ENCODE data around the gene SGIP1.

The SGIP1 gene

DNA sequence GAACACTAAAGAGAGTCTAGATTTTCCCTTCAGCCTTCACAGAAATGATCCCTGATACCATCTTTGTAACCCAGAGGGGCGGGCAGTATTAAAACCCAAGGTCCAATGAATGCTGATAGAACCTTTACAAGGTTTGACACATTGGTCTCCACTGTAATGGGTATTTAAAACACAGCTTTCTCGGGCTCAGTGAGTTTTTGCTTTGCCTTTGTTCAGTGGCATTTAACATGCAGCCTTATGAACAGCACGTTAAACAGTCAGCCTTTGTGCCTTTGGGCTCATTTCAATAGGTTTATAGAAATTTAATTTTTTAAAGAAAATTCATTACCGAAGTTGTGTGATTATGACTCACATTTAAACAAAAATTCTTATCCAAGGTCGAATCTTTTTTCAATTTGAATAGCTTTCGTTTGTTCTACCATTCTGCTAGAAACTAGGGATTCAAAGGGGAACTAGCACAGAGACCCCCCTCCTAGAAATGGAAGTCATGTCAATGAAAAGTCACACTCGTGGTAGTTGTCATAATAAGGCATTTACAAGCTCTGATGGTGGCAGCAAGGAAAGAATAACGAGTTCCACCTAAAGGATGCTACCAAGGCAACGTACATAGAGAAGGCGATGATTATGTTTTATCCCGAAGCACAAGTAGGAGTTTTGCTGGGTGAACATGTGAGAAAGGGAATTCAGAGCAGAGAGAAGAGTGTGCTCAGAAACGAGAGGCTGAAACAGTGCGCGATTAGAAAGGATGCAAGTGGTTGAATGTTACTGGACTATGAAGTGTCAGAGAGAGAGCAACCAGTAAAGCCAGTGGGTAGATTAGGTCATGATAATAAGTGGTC is 66.2 kb downstream of the SGIP1 start:
- DNase-seq: peak in 1 of 56 donors; percentile 18

DNA sequence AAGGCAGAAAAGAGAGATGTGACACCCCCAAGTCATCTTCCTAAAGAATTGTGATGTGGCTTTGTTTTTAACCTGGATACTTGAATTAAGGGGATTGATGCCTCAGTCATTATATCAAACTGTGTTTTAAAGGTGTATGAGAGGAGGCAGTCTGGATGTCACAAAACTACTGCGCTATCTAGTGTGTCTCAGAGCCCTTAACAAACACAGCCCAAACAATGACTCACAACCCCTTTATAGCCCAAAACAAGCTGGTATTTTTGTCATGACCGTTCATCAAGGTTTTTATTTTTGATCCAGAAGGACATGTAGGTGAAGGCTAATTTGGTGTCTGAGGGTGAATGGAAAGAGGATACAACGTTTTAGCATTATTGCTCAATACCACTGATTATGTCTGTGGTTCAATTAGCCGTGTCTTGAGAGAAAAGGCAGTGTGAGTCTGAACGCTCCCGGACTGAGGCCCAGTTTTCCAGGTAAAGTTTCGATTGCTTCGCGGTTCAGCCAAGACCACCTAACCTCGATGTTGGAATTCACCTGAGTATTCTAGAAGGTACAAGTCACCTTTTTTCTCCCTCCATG is 71.6 kb downstream of the SGIP1 start:
- no peak for DNase-seq

- DNase-seq: no peak
Measured at GRCh38 chr1:66606362-66607065, 72.6 kb downstream of the SGIP1 start.

DNA sequence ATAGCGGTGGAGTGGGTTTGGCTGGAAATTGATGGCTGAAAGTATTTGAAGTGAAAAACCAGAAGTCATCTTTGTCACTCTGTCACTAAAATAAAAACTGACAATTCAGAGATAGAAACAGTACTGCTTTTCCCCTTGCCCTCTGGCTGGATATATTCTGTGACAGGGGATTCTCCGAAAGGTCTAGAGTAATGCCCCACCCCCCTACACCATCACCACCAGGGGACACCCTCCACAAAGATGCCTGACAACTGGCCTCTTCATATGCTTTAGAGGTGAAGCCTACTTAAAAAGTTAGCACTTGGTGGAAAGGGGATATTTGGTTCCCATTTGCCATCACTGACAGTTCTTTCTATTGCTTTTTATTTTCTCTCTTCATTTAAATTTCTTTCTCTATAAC is 73.5 kb downstream of the SGIP1 start:
- DNase-seq: no peak

GRCh38 chr1:66613187-66613586 is 79.2 kb downstream of the SGIP1 start:
- DNase-seq: no peak

DNA sequence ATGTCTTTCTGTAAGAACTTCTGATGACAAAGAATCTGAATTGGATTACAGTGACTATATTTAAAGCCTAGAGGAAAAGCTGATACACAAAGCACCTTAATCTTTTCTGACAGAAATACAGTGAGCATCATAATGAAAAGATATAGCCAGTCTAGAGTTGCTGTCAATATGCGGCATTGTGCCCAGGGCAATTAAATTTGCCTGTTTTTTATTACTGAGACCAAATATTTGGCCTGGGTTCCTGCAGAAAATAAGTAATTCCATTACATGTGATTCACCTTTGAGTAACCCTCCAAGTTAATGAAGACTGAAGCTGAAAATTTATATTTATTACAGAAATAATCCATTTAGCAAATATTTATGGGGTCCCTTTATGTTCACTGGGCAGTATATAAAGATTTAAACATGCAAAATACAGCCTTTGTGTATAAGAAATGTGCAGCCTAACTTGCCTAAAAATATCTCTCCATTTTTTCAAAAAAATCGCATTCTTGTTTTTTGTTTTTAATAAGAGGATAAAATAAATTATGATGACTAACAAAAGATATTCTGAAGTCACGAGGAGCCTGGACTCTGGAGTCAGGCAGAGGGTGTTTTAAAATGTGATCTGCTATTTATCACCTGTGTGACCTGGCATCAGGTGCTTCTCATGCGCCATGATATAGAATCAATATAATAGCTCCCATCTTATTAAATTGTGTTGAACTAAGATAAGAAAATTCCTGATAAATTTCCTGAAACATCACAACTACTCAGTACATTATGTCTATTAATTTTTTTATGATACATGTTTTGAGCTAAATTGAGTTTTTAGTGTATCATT is 83.6 kb downstream of the SGIP1 start:
- DNase-seq: no peak

- DNase-seq: no peak
Measured at GRCh38 chr1:66618390-66618789, 84.4 kb downstream of the SGIP1 start.

DNA sequence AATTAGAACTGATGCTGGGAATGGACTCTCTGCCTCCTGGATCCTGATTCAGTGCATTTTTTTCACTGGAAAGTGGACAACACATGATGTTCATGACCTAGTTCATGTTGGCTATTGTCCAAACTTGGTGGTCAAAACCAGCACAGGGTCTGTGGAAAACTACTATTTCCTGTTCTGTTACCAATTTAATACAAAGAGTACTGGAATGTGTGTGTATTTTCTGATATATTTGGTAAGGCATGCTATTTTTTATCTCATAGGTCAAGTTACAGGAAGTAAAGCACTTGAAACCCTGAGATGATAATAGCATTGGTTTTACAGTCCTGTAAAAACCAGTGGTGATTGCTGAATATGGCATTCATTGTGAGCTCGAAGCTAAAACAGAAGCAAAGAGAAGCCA is 89.9 kb downstream of the SGIP1 start:
- no peak for DNase-seq

GRCh38 chr1:66624412-66625060 is 90.6 kb downstream of the SGIP1 start:
- DNase-seq: no peak

DNA sequence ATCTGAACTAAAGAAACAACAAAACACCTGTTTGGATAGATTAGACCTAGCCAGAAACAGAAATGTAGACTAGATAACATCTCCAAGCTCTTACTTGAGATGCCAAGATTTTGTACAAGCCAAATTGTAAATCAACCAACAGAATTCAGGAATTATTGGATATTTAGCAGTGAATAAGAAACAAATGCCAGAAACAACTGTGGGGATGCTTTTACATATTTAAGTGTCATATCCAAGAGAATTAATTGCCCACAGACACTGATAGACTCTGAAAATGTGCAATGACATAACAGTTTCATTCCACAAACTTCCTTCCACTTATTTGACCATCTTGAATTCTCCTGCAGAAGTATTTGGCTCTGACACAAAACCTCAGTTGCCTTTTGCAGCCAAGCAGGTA is 92.3 kb downstream of the SGIP1 start:
- DNase-seq: no peak

DNA sequence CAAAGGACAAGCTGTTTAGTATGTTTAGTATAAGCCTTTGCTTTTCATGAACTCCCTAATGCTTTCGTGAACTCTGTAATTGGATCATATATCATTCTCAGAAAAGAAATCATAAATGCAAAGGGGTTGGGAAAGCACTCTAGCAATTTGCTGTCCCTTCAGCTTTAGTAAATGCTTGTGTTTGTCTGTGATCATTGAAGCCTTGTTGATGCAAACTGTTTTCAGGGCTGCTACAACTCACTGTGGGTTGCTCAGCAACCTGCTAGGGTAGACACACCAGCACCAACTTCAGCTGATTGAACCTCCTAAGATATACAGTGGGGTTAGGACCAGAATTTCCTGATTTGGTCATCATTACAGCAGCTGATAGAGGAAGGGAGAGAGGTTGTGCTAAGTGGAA is 95.0 kb downstream of the SGIP1 start:
- no peak for DNase-seq

DNA sequence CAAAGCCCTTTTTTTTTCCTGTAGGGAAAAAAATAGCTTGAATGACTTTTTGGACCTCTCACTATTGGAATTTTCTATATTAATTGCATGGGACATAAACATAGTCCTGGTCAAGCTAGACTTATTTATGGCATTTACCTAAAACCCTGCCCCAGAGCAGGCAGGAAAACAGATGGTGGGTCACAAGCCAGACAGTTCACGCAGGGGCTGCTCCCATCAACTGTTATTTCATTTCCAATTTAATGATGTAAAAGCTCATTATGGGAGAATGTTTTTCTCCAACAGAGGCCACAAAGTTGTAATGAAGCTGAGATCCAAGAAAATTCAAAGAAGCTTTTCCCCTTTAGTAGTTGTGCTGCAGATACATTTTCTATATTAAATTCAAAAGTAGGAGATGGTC is 99.2 kb downstream of the SGIP1 start:
- no peak for DNase-seq

- no peak for DNase-seq
Measured at GRCh38 chr1:66637146-66637545, 103.2 kb downstream of the SGIP1 start.

DNA sequence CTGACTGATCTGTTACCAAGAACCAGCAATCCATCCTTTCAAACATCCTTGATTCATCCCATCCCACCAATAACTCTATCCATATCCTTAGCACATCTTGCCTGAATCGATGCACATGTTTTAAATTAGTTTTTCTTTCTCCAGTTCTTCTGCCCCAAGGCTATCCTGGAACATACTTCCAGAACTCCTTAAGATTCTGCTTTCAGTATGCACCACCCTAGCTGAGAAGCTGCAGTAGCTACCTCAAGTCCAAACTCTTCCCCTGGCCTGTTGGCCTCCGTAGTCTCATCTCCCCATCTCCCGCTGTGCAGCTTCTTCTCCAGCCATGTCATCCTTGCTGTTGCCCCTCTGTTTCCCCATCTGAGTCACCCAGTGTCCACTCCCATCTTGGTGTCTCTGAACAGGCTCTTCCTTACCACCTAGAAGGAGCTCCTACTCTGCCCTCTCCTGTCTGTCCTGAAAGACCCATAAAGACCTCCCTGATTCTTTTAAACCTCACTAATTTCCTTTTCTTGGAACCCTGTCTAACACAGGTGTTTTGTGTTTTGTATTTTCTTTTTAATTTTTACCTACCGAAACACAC is 108.0 kb downstream of the SGIP1 start:
- DNase-seq: no peak

GRCh38 chr1:66642992-66643391 is 109.0 kb downstream of the SGIP1 start:
- no peak for DNase-seq

GRCh38 chr1:66644331-66644730 is 110.4 kb downstream of the SGIP1 start:
- peak in 2 of 56 donors; percentile 9 to 26 for DNase-seq

GRCh38 chr1:66648901-66649595 is 115.1 kb downstream of the SGIP1 start:
- DNase-seq: no peak

DNA sequence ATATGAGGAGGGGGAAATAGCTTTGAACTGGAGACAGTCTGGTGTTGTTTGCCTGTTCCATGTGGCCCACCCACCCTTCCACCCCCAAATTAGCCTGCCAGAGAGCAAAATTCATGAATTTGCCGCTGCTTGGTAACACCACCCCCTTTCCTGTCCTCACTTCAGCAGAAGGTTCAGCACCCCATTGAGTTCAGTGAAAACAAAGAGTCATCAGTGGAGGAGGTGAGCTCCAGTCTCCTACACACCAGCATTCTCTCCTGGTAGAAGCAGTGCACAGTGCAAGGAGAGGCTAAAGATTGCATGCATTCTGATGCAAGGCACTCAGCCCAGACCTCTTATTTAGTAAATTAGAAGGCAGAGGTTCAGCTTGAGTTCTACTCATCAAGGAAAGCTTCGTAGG is 118.6 kb downstream of the SGIP1 start:
- DNase-seq: peak in 13 of 56 donors; percentile 2 to 33 (median 11)

- DNase-seq: no peak
Measured at GRCh38 chr1:66654643-66655042, 120.7 kb downstream of the SGIP1 start.

GRCh38 chr1:66671455-66671854 is 137.5 kb downstream of the SGIP1 start:
- DNase-seq: no peak
